Chondrocyte (in vitro differentiated cells): ENCODE data around the gene CSNK2A2. TPM values are rescaled to one million over a fixed set of nuclear protein-coding genes. Genes with fewer than 3 reads are reported as not detected.

ENCODE experiments used
- DNase-seq: peaks from one replicate; pipeline ENCODE4 v3.0.0; 2021; ENCODE audit warnings: mixed read lengths, low spot score
- H3K27ac Mint-ChIP-seq: one replicate; pipeline ENCODE4 v1.8.0; 2021; ENCODE audit warnings: mild to moderate bottlenecking, moderate library complexity, mixed read lengths; ENCODE audit not compliant: unreplicated experiment
- H3K27me3 Mint-ChIP-seq: 2 replicates; pipeline ENCODE4 v1.8.0; 2021; ENCODE audit warnings: low read depth, mixed read lengths
- H3K36me3 Mint-ChIP-seq: 2 replicates; pipeline ENCODE4 v1.8.0; 2021; ENCODE audit warnings: low read depth, mixed read lengths
- H3K4me1 Mint-ChIP-seq: 2 replicates; pipeline ENCODE4 v1.8.0; 2021; ENCODE audit warnings: low read depth, mild to moderate bottlenecking, mixed read lengths
- H3K4me3 Mint-ChIP-seq: one replicate; pipeline ENCODE4 v1.8.0; 2021; ENCODE audit warnings: mild to moderate bottlenecking, moderate library complexity, mixed read lengths; ENCODE audit not compliant: unreplicated experiment
- H3K9me3 Mint-ChIP-seq: 2 replicates; pipeline ENCODE4 v1.8.0; 2021; ENCODE audit warnings: low read depth, mixed read lengths
- CTCF ChIP-seq: fragments of 200-600 bp; sonication (generic); IDR thresholded peaks from 2 replicates; pipeline ENCODE4 v1.5.0; 2021; ENCODE audit warnings: antibody characterized with exemption, mild to moderate bottlenecking, moderate library complexity
- total RNA-seq: library from RNA; stranded (reverse); gene quantifications from 3 replicates; pipeline ENCODE4 v1.2.1, GENCODE V29; 2021

Gene CSNK2A2
- total RNA-seq, 1 donor from 2014 or later: 69.6 TPM

GRCh38 chr16:58197314-58198012, 443 bp downstream of the CSNK2A2 start:
- Mint-ChIP-seq H3K4me1 (peaks cover 20% of the 10 kb centered on the region), H3K4me3 (peak overlapping the region; percentile 89), H3K27me3 (peaks cover 16% of the 10 kb centered on the region), H3K36me3 (peaks cover 7% of the 10 kb centered on the region), H3K9me3 (no peaks in the 10 kb centered on the region), H3K27ac (peak overlapping the region; percentile 61)
- TF ChIP-seq CTCF: no peak
- no peak for DNase-seq

- Mint-ChIP-seq H3K4me1 (peaks cover 20% of the 10 kb centered on the region), H3K27ac (peak overlapping the region; percentile 61), H3K36me3 (peaks cover 7% of the 10 kb centered on the region), H3K9me3 (no peaks in the 10 kb centered on the region), H3K4me3 (peak overlapping the region; percentile 89), H3K27me3 (peaks cover 11% of the 10 kb centered on the region)
- DNase-seq: no peak
- no peak for TF ChIP-seq CTCF
Measured at GRCh38 chr16:58196898-58197313, 1.0 kb downstream of the CSNK2A2 start.

GRCh38 chr16:58195771-58196170, 2.1 kb downstream of the CSNK2A2 start:
- no peak overlapping the region for H3K4me3 Mint-ChIP-seq
- H3K27ac Mint-ChIP-seq: no peak overlapping the region
- no peak for DNase-seq
- H3K9me3 Mint-ChIP-seq: no peaks in the 10 kb centered on the region
- TF ChIP-seq CTCF: no peak
- peaks cover 12% of the 10 kb centered on the region for H3K36me3 Mint-ChIP-seq
- peaks cover 6% of the 10 kb centered on the region for H3K27me3 Mint-ChIP-seq
- peaks cover 20% of the 10 kb centered on the region for H3K4me1 Mint-ChIP-seq

GRCh38 chr16:58195344-58195743, 2.6 kb downstream of the CSNK2A2 start:
- peaks cover 20% of the 10 kb centered on the region for H3K4me1 Mint-ChIP-seq
- no peak overlapping the region for H3K4me3 Mint-ChIP-seq
- H3K27me3 Mint-ChIP-seq: peaks cover 3% of the 10 kb centered on the region
- no peak for TF ChIP-seq CTCF
- H3K36me3 Mint-ChIP-seq: peaks cover 12% of the 10 kb centered on the region
- DNase-seq: no peak
- H3K9me3 Mint-ChIP-seq: no peaks in the 10 kb centered on the region
- H3K27ac Mint-ChIP-seq: no peak overlapping the region

- Mint-ChIP-seq H3K27me3 (no peaks in the 10 kb centered on the region), H3K27ac (no peak overlapping the region), H3K4me1 (peaks cover 20% of the 10 kb centered on the region), H3K36me3 (peaks cover 12% of the 10 kb centered on the region), H3K4me3 (no peak overlapping the region), H3K9me3 (no peaks in the 10 kb centered on the region)
- TF ChIP-seq CTCF: no peak
- DNase-seq: no peak
Measured at GRCh38 chr16:58194790-58195189, 3.1 kb downstream of the CSNK2A2 start.
